ENCODE results near the gene ISCA2. TPM values are rescaled to one million over a fixed set of nuclear protein-coding genes. Genes with fewer than 3 reads are reported as not detected.
"Not testable (repeated sequence)": the region's sequence is repeated elsewhere in the genome, so short reads cannot be mapped to it uniquely, and the experiment has no call there.

ISCA2 gene
- total RNA-seq (2014; rRNA removed; shearing (Covaris generic)) = 44.5 and 45.3 TPM in 2 replicates

GRCh38 chr14:74493343-74494261 is at the start of gene ISCA2:
TSS of gene ISCA2 (plus strand) at chr14:74493765. CDS start at chr14:74493775, 10 bp downstream.
- Histone ChIP-seq H3K27me3 (ENCODE audit: control insufficient read depth, insufficient read depth, low read length) (no peaks in the 10 kb centered on the region), H3K36me3 (replicated peaks; ENCODE audit: control insufficient read depth, insufficient read depth, low read length) (peaks cover 1% of the 10 kb centered on the region), H3K4me3 (ENCODE audit: insufficient read depth, low read depth, low read length) (peak within 1 kb of the TSS; percentile 97)
- DNase-seq = peak; percentile 99

GRCh38 chr14:74444866-74445265 is 48.7 kb upstream of the ISCA2 start:
- Histone ChIP-seq H3K27me3 (ENCODE audit: control insufficient read depth, insufficient read depth, low read length) (no peaks in the 10 kb centered on the region), H3K36me3 (replicated peaks; ENCODE audit: control insufficient read depth, insufficient read depth, low read length) (no peaks in the 10 kb centered on the region), H3K4me3 (ENCODE audit: insufficient read depth, low read depth, low read length) (no peak overlapping the region)
- DNase-seq = peak; percentile 35

GRCh38 chr14:74454397-74454796 is 39.2 kb upstream of the ISCA2 start:
- DNase-seq; H3K4me3 ChIP-seq (ENCODE audit: insufficient read depth, low read depth, low read length); H3K36me3 ChIP-seq (replicated peaks; ENCODE audit: control insufficient read depth, insufficient read depth, low read length); H3K27me3 ChIP-seq (ENCODE audit: control insufficient read depth, insufficient read depth, low read length): not testable (repeated sequence)

GRCh38 chr14:74456684-74457564 is 36.6 kb upstream of the ISCA2 start:
- Histone ChIP-seq H3K36me3 (replicated peaks; ENCODE audit: control insufficient read depth, insufficient read depth, low read length) (no peaks in the 10 kb centered on the region), H3K27me3 (ENCODE audit: control insufficient read depth, insufficient read depth, low read length) (no peaks in the 10 kb centered on the region), H3K4me3 (ENCODE audit: insufficient read depth, low read depth, low read length) (no peak overlapping the region)
- DNase-seq = no peak

- no peak overlapping the region for H3K4me3 ChIP-seq (ENCODE audit: insufficient read depth, low read depth, low read length)
- no peaks in the 10 kb centered on the region for H3K27me3 ChIP-seq (ENCODE audit: control insufficient read depth, insufficient read depth, low read length)
- no peaks in the 10 kb centered on the region for H3K36me3 ChIP-seq (replicated peaks; ENCODE audit: control insufficient read depth, insufficient read depth, low read length)
- DNase-seq = no peak
These were observed 36.0 kb upstream of the ISCA2 start for GRCh38 chr14:74457565-74457895.

GRCh38 chr14:74459289-74459946 is 34.1 kb upstream of the ISCA2 start:
- Histone ChIP-seq H3K4me3 (ENCODE audit: insufficient read depth, low read depth, low read length) (no peak overlapping the region), H3K27me3 (ENCODE audit: control insufficient read depth, insufficient read depth, low read length) (no peaks in the 10 kb centered on the region; the same call in 1 of the 2 replicates), H3K36me3 (replicated peaks; ENCODE audit: control insufficient read depth, insufficient read depth, low read length) (no peaks in the 10 kb centered on the region)
- DNase-seq = peak; percentile 73

- Histone ChIP-seq H3K4me3 (ENCODE audit: insufficient read depth, low read depth, low read length) (no peak overlapping the region), H3K27me3 (ENCODE audit: control insufficient read depth, insufficient read depth, low read length) (no peaks in the 10 kb centered on the region; the same call in 1 of the 2 replicates), H3K36me3 (replicated peaks; ENCODE audit: control insufficient read depth, insufficient read depth, low read length) (no peaks in the 10 kb centered on the region)
- DNase-seq = no peak
These were observed 33.6 kb upstream of the ISCA2 start for GRCh38 chr14:74459976-74460375.

- H3K27me3 ChIP-seq (ENCODE audit: control insufficient read depth, insufficient read depth, low read length) = no peaks in the 10 kb centered on the region; the same call in 1 of the 2 replicates
- no peaks in the 10 kb centered on the region for H3K36me3 ChIP-seq (replicated peaks; ENCODE audit: control insufficient read depth, insufficient read depth, low read length)
- H3K4me3 ChIP-seq (ENCODE audit: insufficient read depth, low read depth, low read length) = no peak overlapping the region
- DNase-seq = no peak
These were observed 30.6 kb upstream of the ISCA2 start for GRCh38 chr14:74462993-74463392.

- DNase-seq = no peak
- Histone ChIP-seq H3K27me3 (ENCODE audit: control insufficient read depth, insufficient read depth, low read length) (no peaks in the 10 kb centered on the region; the same call in 1 of the 2 replicates), H3K36me3 (replicated peaks; ENCODE audit: control insufficient read depth, insufficient read depth, low read length) (no peaks in the 10 kb centered on the region), H3K4me3 (ENCODE audit: insufficient read depth, low read depth, low read length) (no peak overlapping the region)
These were observed 29.9 kb upstream of the ISCA2 start for GRCh38 chr14:74463697-74464096.

- Histone ChIP-seq H3K4me3 (ENCODE audit: insufficient read depth, low read depth, low read length) (no peak overlapping the region), H3K27me3 (ENCODE audit: control insufficient read depth, insufficient read depth, low read length) (no peaks in the 10 kb centered on the region; the same call in 1 of the 2 replicates), H3K36me3 (replicated peaks; ENCODE audit: control insufficient read depth, insufficient read depth, low read length) (no peaks in the 10 kb centered on the region)
- DNase-seq = no peak
These were observed 28.8 kb upstream of the ISCA2 start for GRCh38 chr14:74464785-74465184.

GRCh38 chr14:74465335-74465734 is 28.2 kb upstream of the ISCA2 start:
- Histone ChIP-seq H3K36me3 (replicated peaks; ENCODE audit: control insufficient read depth, insufficient read depth, low read length) (no peaks in the 10 kb centered on the region), H3K4me3 (ENCODE audit: insufficient read depth, low read depth, low read length) (no peak overlapping the region)
- DNase-seq = no peak

GRCh38 chr14:74468513-74468912 is 25.1 kb upstream of the ISCA2 start:
- H3K4me3 ChIP-seq (ENCODE audit: insufficient read depth, low read depth, low read length) = no peak overlapping the region
- no peaks in the 10 kb centered on the region; the same call in 1 of the 2 replicates for H3K36me3 ChIP-seq (replicated peaks; ENCODE audit: control insufficient read depth, insufficient read depth, low read length)
- no peak for DNase-seq

More at GRCh38 chr14:74465335-74465734, 28.2 kb upstream of the ISCA2 start:
- no peaks in the 10 kb centered on the region; the same call in 1 of the 2 replicates for H3K27me3 ChIP-seq (ENCODE audit: control insufficient read depth, insufficient read depth, low read length)

GRCh38 chr14:74469548-74470518 is 23.7 kb upstream of the ISCA2 start:
- DNase-seq = no peak
- no peak overlapping the region for H3K4me3 ChIP-seq (ENCODE audit: insufficient read depth, low read depth, low read length)
- H3K36me3 ChIP-seq (replicated peaks; ENCODE audit: control insufficient read depth, insufficient read depth, low read length) = peaks cover 2% of the 10 kb centered on the region
- no peaks in the 10 kb centered on the region for H3K27me3 ChIP-seq (ENCODE audit: control insufficient read depth, insufficient read depth, low read length)

More at GRCh38 chr14:74468513-74468912, 25.1 kb upstream of the ISCA2 start:
- H3K27me3 ChIP-seq (ENCODE audit: control insufficient read depth, insufficient read depth, low read length) = no peaks in the 10 kb centered on the region

Data from H7 (cell line).